ENCODE results near the gene ATP8A1.
A peak's percentile ranks its signal among the peaks of the same experiment; 100 is the strongest.

The ATP8A1 gene

GRCh38 chr4:42594888-42595287 is 62.0 kb downstream of the ATP8A1 start:
- no peak for DNase-seq (ENCODE audit: low read depth)

GRCh38 chr4:42588909-42589308 is 68.0 kb downstream of the ATP8A1 start:
- DNase-seq (ENCODE audit: low read depth): no peak
- H3K4me3 ChIP-seq (ENCODE audit: low read depth, low read length): no peak overlapping the region

More at GRCh38 chr4:42594888-42595287, 62.0 kb downstream of the ATP8A1 start:
- no peak overlapping the region for H3K4me3 ChIP-seq (ENCODE audit: low read depth, low read length)

- no peak overlapping the region for H3K4me3 ChIP-seq (ENCODE audit: low read depth, low read length)
- no peak for DNase-seq (ENCODE audit: low read depth)
Measured at GRCh38 chr4:42586775-42587174, 70.1 kb downstream of the ATP8A1 start.

- no peak overlapping the region for H3K4me3 ChIP-seq (ENCODE audit: low read depth, low read length)
- DNase-seq (ENCODE audit: low read depth): no peak
Measured at GRCh38 chr4:42579903-42580302, 77.0 kb downstream of the ATP8A1 start.

GRCh38 chr4:42578187-42578586 is 78.7 kb downstream of the ATP8A1 start:
- no peak for DNase-seq (ENCODE audit: low read depth)
- no peak overlapping the region for H3K4me3 ChIP-seq (ENCODE audit: low read depth, low read length)

GRCh38 chr4:42574870-42575430 is 82.0 kb downstream of the ATP8A1 start:
- DNase-seq (ENCODE audit: low read depth): no peak

GRCh38 chr4:42573249-42573648 is 83.7 kb downstream of the ATP8A1 start:
- H3K4me3 ChIP-seq (ENCODE audit: low read depth, low read length): no peak overlapping the region
- no peak for DNase-seq (ENCODE audit: low read depth)

More at GRCh38 chr4:42574870-42575430, 82.0 kb downstream of the ATP8A1 start:
- no peak overlapping the region for H3K4me3 ChIP-seq (ENCODE audit: low read depth, low read length)

GRCh38 chr4:42570221-42570620 is 86.7 kb downstream of the ATP8A1 start:
- H3K4me3 ChIP-seq (ENCODE audit: low read depth, low read length): no peak overlapping the region
- DNase-seq (ENCODE audit: low read depth): no peak

GRCh38 chr4:42568610-42569207 is 88.2 kb downstream of the ATP8A1 start:
- peak; percentile 15 for DNase-seq (ENCODE audit: low read depth)
- H3K4me3 ChIP-seq (ENCODE audit: low read depth, low read length): no peak overlapping the region

GRCh38 chr4:42566835-42567234 is 90.1 kb downstream of the ATP8A1 start:
- no peak for DNase-seq (ENCODE audit: low read depth)

GRCh38 chr4:42562016-42562415 is 94.9 kb downstream of the ATP8A1 start:
- no peak overlapping the region for H3K4me3 ChIP-seq (ENCODE audit: low read depth, low read length)
- no peak for DNase-seq (ENCODE audit: low read depth)

More at GRCh38 chr4:42566835-42567234, 90.1 kb downstream of the ATP8A1 start:
- no peak overlapping the region for H3K4me3 ChIP-seq (ENCODE audit: low read depth, low read length)

- H3K4me3 ChIP-seq (ENCODE audit: low read depth, low read length): no peak overlapping the region
- no peak for DNase-seq (ENCODE audit: low read depth)
Measured at GRCh38 chr4:42561031-42561430, 95.9 kb downstream of the ATP8A1 start.

- no peak overlapping the region for H3K4me3 ChIP-seq (ENCODE audit: low read depth, low read length)
Measured at GRCh38 chr4:42560467-42560861, 96.4 kb downstream of the ATP8A1 start.

GRCh38 chr4:42558156-42558555 is 98.7 kb downstream of the ATP8A1 start:
- no peak overlapping the region for H3K4me3 ChIP-seq (ENCODE audit: low read depth, low read length)
- no peak for DNase-seq (ENCODE audit: low read depth)

More at GRCh38 chr4:42560467-42560861, 96.4 kb downstream of the ATP8A1 start:
- no peak for DNase-seq (ENCODE audit: low read depth)

GRCh38 chr4:42555828-42556227 is 101.1 kb downstream of the ATP8A1 start:
- DNase-seq (ENCODE audit: low read depth): no peak
- H3K4me3 ChIP-seq (ENCODE audit: low read depth, low read length): no peak overlapping the region

- H3K4me3 ChIP-seq (ENCODE audit: low read depth, low read length): no peak overlapping the region
- DNase-seq (ENCODE audit: low read depth): no peak
Measured at GRCh38 chr4:42554072-42554471, 102.8 kb downstream of the ATP8A1 start.

GRCh38 chr4:42549896-42550295 is 107.0 kb downstream of the ATP8A1 start:
- no peak for DNase-seq (ENCODE audit: low read depth)
- H3K4me3 ChIP-seq (ENCODE audit: low read depth, low read length): no peak overlapping the region

- no peak for DNase-seq (ENCODE audit: low read depth)
- no peak overlapping the region for H3K4me3 ChIP-seq (ENCODE audit: low read depth, low read length)
Measured at GRCh38 chr4:42547805-42548204, 109.1 kb downstream of the ATP8A1 start.

GRCh38 chr4:42543762-42544161 is 113.1 kb downstream of the ATP8A1 start:
- no peak overlapping the region for H3K4me3 ChIP-seq (ENCODE audit: low read depth, low read length)

GRCh38 chr4:42543126-42543525 is 113.8 kb downstream of the ATP8A1 start:
- DNase-seq (ENCODE audit: low read depth): no peak

More at GRCh38 chr4:42543762-42544161, 113.1 kb downstream of the ATP8A1 start:
- DNase-seq (ENCODE audit: low read depth): no peak

GRCh38 chr4:42541647-42542046 is 115.3 kb downstream of the ATP8A1 start:
- H3K4me3 ChIP-seq (ENCODE audit: low read depth, low read length): no peak overlapping the region
- no peak for DNase-seq (ENCODE audit: low read depth)

More at GRCh38 chr4:42543126-42543525, 113.8 kb downstream of the ATP8A1 start:
- no peak overlapping the region for H3K4me3 ChIP-seq (ENCODE audit: low read depth, low read length)

Measured in skeletal muscle cell (primary cell).